GM19438 (cell line): ENCODE results near the gene NDC80.
"Not testable (repeated sequence)": the region's sequence is repeated elsewhere in the genome, so short reads cannot be mapped to it uniquely, and the experiment has no call there.

ENCODE experiments used
- ATAC-seq: cut with Tn5 transposase; IDR thresholded peaks from one replicate; pipeline ENCODE4 v1.9.1; 2021; ENCODE audit warnings: low read depth; ENCODE audit not compliant: unreplicated experiment

Gene NDC80

DNA sequence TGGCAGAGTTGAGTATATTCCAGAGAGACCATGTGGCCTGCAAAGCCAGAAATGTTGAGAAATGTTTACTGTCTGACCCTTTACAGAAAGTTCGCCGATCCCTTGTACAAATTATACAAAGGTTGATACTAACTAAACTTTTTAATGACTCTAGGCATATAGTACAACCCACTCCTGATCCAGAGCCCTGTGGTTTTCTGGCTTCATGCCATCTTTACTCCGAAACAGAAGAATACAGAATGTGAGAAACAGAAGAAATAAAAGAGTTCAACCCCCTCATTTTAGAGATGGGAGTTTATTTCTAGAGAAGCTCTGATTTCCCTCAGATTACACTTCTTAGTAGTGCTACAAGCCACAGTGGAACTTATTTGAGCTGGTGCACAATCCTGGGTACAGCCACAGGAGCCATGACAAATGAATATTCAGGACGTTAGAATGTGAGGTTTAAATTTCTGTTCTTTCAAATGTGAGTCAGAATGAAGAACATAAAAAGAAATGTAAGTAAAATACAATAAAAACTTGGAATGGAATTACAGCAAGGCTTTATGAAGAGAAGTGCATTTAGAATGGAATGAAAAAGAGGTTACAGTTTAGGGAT lies 46.1 kb downstream of the NDC80 start:
- no peak for ATAC-seq

GRCh38 chr18:2618009-2618408 lies 46.7 kb downstream of the NDC80 start:
- ATAC-seq: no peak

- no peak for ATAC-seq
These were observed 53.9 kb downstream of the NDC80 start for GRCh38 chr18:2625217-2625616.

GRCh38 chr18:2627821-2628276 lies 56.5 kb downstream of the NDC80 start:
- no peak for ATAC-seq

DNA sequence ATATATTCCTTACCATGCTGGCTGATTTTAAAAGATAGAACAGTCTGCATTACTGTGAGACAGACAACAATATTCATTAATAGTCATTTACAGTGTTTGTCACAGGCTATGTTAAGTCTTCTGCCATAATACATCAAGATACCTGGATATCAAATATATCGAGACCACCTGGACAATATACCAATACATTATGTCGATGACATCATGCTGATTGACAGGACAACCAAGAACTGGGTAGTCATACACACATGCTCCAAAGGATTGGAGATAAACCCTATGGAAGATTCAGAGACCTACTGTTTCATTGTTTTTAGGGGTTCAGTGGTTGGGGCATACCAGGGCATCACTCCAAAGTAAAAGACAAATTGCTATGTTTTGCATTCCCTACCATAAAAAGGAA lies 57.6 kb downstream of the NDC80 start:
- ATAC-seq: no peak

- no peak for ATAC-seq
These were observed 64.2 kb downstream of the NDC80 start for GRCh38 chr18:2635586-2635985.

- peak; percentile 13 for ATAC-seq
These were observed 64.8 kb downstream of the NDC80 start for GRCh38 chr18:2636126-2636631.

DNA sequence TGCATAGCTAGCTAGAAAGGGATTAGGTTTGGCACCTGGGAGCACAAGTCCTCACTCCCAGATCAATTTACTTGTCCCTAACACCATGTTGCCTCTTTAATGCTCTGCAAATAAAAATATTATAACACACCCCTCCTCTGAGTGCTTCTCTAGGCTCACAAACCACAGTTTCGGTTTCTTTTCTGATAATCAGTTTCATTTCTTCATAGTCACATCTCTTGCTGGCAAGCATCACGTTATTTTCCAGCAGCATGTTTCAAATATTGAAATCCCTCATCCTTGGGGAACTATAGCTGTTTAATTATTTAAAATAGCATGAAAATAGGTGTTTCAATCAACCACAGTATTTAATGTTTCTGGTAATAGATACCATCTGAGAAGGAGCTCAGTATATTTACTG lies 70.3 kb downstream of the NDC80 start:
- ATAC-seq: peak; percentile 67

DNA sequence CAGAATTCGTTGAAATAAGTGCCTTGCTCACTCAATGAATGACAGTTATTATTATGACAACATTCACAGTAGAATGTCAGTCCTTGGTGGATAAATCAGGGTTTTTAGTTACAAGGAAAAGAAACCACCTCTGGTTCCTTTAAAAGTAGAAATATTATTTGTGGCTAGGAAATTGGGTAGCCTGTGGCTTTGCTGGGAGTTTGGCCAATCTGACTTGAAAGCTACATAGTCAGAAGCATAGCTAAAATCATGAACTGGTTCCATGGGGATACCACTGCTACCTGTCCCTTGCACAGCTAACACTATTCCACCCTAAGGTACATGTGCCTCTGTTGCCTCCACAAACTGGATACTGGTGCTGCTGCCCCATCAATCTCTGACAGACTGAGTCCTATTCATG lies 71.4 kb downstream of the NDC80 start:
- no peak for ATAC-seq

GRCh38 chr18:2644535-2644934 lies 73.2 kb downstream of the NDC80 start:
- ATAC-seq: no peak

- ATAC-seq: no peak
These were observed 80.6 kb downstream of the NDC80 start for GRCh38 chr18:2651981-2652380.

GRCh38 chr18:2653467-2653866 lies 82.1 kb downstream of the NDC80 start:
- no peak for ATAC-seq

DNA sequence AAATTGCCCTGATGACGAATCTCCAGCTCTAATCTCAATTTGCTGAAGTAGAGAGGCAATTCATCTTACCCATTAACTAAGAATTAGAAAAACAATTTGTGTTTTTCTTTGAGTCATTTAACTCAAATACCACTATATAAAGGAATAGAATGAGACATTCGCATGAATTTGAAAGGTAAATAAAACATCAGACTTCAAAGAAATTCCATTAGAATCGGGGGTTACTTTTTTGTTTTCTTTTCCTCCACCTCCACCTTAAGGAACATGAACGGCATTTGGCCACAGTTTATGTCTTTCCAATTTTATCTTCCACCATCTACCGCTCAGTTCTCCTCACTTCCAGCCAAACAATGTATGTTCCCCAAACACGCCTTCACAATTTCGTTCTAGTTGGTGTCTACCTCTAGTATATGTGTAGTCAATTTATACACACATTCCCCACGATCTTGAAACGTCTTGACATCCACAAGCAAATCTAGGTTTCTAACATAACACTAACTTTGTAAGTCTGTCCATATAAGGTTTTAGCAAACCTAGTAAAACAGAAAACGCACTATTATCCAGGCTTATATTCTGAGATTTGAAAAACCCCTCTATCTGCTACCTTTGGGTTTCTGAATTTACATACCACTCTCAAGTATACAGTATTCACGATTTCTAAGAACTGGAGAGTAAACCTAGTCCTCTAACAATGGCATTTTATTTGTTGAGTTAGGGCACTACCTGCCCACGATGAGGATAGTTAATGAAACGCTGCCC lies 83.0 kb downstream of the NDC80 start:
- ATAC-seq: no peak

- peak; percentile 44 for ATAC-seq
These were observed 83.5 kb downstream of the NDC80 start for GRCh38 chr18:2654928-2655177.

DNA sequence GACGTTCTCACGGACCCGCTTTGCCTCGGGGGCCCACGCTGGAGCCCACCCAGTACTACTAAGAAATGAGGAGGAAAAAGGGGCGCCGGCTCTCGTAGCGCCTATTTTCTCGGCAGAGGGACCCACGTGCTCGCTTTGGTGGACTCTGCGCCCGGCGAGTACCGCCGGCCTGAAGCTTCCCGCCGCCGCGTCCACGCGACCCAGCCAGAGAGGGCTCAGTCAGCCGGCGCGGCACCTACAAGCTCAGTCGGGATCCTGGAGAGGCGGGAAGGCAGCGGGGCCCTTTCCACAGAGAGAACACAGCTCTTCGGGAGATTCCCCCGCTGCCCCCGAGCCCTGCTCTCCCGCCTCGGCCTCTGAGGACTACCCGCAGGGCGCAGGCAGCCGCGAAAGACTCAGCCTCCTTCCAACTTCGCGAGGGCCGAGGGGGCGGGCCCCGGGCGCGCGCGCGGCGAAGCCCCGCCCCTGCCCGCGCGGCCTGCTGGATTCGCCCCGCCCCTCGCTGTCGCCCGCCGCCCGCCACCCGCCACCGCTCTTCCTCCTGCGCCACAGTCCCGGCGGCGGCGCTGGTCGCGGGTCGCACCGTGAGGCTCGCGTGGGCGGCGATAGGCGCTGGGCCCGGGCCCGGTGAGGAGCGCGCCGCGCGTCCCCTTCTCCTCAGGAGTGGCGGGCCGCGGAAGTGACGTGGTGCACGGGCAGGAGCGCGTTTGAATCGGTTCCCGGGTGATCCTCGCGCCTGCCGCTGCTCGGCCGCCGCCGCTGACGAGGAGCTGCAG lies 84.0 kb downstream of the NDC80 start, which contains the start of gene SMCHD1:
SMCHD1 (plus strand) TSS at position 549 of the 776 bp plus-strand sequence. CDS start 350 bp downstream, outside the sequence.
- peak; percentile 64 for ATAC-seq

- peak; percentile 10 for ATAC-seq
These were observed 84.5 kb downstream of the NDC80 start for GRCh38 chr18:2655954-2656236.

GRCh38 chr18:2656237-2656980 lies 85.1 kb downstream of the NDC80 start:
- peak; percentile 15 for ATAC-seq

DNA sequence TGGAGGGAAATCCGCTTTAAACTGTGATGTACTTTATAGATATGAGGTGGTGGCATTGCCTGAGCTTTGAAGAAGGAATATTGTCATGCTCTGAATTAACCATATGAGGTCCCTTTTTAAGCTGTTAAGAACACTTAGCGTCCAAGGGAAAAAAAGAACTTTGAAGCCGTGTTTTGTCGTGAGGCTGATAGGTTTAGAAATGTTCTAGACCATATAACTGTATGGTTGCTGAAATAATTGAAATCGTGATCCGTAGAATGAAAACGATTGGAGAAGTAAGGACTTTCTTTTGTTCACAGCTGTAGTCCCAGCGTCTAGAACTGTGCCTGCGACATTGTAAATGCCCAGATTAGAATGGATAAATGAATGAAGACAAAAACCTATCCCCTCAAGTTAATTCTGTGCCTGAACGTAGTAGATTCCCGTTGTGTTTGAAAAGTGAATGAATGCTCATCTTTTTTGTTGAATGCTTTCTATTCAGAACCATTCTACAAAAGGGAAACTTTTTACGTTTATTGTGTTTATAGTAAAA lies 85.7 kb downstream of the NDC80 start:
- ATAC-seq: no peak

DNA sequence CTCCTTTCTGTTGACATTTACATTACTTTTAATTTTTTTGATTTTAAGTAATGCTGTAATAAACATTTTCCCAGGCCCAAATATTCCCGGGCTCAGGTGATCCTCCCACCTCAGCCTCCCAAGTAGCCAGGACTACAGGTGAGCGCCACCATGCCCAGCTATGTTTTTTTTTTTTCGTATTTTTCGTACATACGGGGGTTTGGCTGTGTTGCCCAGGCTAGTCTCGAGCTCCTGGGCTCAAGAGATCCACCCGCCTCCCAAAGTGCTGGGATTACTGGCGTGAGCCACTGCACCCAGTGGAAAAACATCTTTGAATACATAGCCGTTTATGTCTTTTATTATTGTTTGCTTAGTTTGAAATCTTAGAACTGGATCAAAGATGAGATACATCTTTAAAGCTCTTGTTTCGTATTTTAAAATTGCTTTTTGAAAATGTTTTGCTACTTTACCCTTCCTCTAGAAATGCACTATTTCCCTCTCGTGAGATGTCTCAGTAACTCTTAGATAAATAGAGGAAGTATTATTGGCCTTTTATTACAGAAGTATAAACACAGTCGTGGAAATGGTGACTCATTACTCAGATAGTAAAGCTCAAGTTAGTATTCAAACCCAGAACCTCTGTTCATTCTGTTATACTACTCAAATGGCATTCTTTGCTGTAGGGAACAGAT lies 86.6 kb downstream of the NDC80 start:
- ATAC-seq: no peak

GRCh38 chr18:2660849-2661248 lies 89.5 kb downstream of the NDC80 start:
- ATAC-seq: not testable (repeated sequence)
